ENCODE measurements around the gene DAND5.

Gene DAND5

DNA sequence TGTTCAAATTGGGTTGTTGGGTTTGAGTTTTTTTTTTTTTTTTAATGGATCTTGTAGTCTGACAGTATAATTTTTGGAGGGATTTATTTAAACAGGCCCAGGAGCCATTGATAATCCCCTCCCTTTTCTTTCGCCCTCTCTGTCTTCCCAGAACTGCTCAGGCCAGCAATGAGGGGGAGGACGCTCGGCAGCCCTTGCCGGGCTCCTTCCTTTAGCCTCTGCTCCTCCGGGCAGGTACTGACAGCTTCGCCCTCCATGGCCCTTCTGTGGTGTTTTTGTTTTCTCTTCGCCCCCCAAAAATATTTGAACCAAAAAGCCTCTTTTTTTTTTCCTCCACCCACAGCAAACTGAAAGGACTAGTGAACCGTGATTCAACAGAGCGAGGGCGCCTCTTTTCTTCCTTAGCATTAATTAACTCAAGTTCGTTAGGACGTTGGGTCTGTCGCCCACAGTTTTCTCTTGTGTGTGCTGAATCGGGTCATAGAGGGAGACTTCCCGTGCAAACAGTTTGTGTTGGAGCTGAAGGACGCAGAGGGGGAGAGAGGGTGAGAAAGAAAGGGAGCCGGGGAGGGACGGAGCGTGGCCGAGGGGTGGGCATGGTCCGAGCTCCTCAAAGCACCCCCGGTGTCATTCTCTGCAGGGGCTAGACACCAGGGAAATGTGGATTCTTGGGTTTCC is 47.4 kb downstream of the DAND5 start:
- DNase-seq (ENCODE audit: low spot score), result no peak
- peak overlapping the region; percentile 86 to 95 for H3K27ac ChIP-seq
- TF ChIP-seq, protein P1, sequence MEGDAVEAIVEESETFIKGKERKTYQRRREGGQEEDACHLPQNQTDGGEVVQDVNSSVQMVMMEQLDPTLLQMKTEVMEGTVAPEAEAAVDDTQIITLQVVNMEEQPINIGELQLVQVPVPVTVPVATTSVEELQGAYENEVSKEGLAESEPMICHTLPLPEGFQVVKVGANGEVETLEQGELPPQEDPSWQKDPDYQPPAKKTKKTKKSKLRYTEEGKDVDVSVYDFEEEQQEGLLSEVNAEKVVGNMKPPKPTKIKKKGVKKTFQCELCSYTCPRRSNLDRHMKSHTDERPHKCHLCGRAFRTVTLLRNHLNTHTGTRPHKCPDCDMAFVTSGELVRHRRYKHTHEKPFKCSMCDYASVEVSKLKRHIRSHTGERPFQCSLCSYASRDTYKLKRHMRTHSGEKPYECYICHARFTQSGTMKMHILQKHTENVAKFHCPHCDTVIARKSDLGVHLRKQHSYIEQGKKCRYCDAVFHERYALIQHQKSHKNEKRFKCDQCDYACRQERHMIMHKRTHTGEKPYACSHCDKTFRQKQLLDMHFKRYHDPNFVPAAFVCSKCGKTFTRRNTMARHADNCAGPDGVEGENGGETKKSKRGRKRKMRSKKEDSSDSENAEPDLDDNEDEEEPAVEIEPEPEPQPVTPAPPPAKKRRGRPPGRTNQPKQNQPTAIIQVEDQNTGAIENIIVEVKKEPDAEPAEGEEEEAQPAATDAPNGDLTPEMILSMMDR (IDR thresholded peaks at IDR 0.05), result no peak
- H3K4me3 ChIP-seq, result peak overlapping the region; percentile 64

DNA sequence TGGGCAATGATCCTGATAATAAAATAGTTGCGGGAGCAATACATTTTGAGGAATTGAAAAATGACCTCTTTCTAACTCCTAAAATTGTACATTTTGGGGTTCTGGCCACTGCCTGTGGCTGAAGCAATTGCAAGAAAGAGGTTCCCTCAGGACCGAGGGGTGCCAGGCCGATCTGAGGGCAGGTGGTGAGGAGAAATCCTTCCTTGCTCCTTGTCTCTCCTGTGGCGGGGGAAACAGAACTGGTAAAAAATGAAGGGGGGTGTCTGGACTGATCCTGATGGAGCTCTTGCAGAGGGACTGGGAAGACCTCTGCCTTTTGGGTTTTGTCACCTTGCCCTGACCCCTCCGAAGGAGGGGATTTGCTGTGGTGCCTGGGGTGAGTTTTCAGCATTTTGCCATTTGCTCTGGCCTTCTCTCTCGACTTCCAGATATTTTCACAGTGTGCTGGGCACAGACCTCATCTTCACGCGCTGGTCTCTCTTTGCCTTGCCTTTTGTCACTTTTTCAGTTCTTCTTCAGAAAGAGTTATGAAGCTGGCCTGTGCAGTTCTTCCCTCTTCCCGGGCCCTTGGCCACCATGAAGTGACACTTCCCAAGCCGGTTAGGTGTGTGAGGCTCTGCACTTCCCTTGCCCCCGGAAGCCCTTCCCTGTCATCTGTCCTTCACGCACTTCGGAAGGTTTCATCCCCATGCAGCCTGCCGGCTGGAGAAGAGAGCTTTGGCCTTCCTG is 48.1 kb downstream of the DAND5 start:
- peak overlapping the region; percentile 64 for H3K4me3 ChIP-seq
- H3K27ac ChIP-seq, result peak overlapping the region; percentile 86 to 95
- TF ChIP-seq, protein P1 (IDR thresholded peaks at IDR 0.05), result no peak
- no peak for DNase-seq (ENCODE audit: low spot score)

DNA sequence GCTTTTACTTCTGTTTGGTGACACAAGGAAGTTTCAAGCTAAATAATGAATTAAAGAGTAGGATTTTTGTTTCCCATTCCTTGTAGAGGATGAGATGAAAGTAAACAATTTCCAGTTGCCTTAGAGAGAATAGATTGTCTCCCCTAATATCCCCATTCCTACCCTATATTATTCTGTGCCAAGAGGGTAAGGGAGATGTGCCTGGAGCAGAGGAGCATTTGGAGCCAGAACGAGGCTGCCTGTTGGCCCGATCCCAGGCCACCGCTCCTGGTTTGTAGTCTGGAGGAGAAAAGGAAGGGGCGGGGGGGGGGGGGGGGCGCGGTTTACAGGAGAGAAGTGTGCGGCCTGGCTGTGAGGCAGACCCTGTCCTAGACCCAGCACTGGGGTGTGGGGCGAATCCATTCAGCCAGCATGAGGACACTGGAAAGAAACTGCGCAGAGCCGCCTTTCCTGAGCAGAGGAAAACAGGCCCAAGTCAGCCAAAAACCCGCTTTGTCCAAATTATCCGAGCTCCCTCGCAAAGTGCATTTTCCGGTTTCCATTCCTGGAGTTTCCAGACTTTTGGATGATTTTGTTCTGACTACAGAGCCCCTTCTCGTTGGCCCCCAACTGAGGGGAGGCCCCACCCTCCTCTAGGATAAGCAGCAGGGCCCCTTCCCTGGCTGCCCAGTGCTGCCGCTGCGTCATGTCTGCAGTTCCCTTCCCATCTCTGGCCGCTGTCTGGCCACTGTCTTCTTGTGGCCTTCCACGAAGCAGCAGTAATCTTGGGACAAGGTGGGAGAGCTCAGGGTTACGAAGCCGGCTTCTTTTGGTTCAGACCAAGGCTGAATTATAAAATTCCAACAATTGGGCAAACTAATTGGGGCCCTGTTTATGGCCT is 48.9 kb downstream of the DAND5 start:
- TF ChIP-seq, protein P1 (IDR thresholded peaks at IDR 0.05), result no peak
- Histone ChIP-seq H3K27ac (peak overlapping the region; percentile 86 to 95), H3K4me3 (peak overlapping the region; percentile 64)
- no peak for DNase-seq (ENCODE audit: low spot score)

DNA sequence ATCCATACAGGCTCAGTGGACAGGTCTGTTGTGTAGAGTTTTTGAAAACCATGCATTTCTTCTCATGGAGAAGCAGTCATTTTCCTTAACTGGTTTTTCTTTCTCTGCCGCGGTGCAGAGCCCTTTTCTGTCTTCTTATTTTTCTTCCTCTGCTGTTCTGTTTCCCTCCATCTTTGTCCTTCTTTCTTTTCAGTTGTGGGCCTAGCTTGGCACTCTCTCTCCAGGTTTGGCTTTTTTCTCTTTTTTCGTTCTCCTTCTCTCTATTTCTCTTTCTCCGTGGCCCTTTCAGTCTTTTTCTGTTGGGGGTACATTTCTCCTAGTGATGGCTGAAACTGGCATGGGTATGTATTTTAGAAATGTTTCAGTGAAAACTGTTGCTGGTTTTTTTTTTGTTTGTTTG is 50.0 kb downstream of the DAND5 start:
- no peak for DNase-seq (ENCODE audit: low spot score)
- Histone ChIP-seq H3K27ac (peak overlapping the region; percentile 86 to 95), H3K4me3 (no peak overlapping the region)
- TF ChIP-seq, protein P1 (IDR thresholded peaks at IDR 0.05), result no peak

DNA sequence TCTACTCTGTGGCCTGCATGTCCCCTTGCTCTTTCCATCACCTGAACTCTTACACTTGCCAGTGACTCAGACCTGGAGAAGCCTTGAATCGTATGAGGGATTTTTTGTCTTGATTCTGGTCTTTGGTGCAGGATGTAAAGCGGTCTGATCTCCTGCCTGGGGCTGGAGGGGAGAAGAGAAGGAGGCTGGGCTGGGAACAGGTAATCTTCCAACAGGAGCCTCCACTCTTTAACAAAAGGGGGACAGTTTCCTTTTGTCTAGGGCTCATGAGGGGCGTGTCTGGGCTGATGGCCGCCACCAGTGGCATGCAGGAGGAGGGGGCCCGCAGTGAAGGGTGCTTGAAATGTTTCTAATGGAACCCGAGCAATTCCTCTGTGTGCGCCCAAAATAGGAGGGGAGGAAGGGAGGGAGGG is 50.6 kb downstream of the DAND5 start:
- no peak for DNase-seq (ENCODE audit: low spot score)
- Histone ChIP-seq H3K4me3 (no peak overlapping the region), H3K27ac (peak overlapping the region; percentile 95 to 98)
- TF ChIP-seq, protein P1 (IDR thresholded peaks at IDR 0.05), result no peak

DNA sequence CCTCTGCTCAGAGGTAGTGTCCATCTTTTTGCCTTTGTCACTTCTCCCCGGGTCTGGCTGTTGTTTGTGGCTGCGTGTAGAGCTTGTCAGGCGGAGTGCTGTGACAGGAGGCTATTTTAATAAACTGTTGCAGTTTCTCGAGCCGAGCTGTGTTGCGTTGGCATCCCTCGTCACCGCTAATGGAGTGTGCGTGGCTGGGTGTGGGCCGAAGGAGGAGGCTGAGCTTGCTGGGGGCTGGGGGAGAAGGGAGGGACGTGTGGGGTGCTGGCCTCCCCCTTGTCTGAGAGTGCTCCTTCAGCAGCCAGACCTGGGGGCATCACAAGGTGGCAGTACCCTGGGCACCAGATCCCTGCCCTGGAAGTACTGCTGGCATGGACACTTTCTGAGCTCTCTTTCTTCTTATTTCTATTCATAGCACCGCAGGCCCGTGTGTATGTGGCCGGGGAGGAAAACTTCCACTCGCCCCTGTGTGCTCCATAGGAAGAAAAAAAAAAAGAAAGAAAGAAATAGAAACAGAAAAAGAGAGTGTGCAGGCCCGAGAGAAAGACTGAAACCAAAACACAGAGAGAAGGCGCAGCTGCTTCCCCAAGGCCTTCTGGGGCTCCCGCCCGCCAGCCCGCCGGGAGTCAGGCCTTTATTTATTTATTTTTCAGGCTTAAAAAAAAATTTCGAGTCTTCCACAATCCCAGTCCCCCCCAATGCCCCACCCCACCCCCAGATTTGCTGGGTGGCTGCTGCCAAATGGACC is 52.9 kb downstream of the DAND5 start:
- H3K27ac ChIP-seq, result peak overlapping the region; percentile 95 to 98
- TF ChIP-seq, protein P1 (IDR thresholded peaks at IDR 0.05), result no peak
- peak; percentile 89 for DNase-seq (ENCODE audit: low spot score)
- H3K4me3 ChIP-seq, result peak overlapping the region; percentile 78
